PC-3 (cell line): ENCODE data around the gene VPS13A.

Experiments used
- EZH2 ChIP-seq: fragments of 300-600 bp; sonication (generic); IDR thresholded peaks from one replicate; pipeline ENCODE4 v1.6.1; 2017; ENCODE audit warnings: antibody characterized with exemption, mild to moderate bottlenecking, low read length; ENCODE audit not compliant: unreplicated experiment
- EZH2phosphoT487 ChIP-seq: fragments of 300-600 bp; sonication (generic); IDR thresholded peaks from 2 replicates; pipeline ENCODE4 v1.6.1; 2018; ENCODE audit warnings: mild to moderate bottlenecking, antibody characterized with exemption, low read length, borderline replicate concordance
- TF ChIP-seq, protein P1 (sequence below): fragments of 300-600 bp; sonication (generic); conservative IDR thresholded peaks from 2 replicates; pipeline ENCODE4 v1.5.1; 2017; ENCODE audit warnings: antibody characterized with exemption, low read depth, mild to moderate bottlenecking, low read length

DNA sequence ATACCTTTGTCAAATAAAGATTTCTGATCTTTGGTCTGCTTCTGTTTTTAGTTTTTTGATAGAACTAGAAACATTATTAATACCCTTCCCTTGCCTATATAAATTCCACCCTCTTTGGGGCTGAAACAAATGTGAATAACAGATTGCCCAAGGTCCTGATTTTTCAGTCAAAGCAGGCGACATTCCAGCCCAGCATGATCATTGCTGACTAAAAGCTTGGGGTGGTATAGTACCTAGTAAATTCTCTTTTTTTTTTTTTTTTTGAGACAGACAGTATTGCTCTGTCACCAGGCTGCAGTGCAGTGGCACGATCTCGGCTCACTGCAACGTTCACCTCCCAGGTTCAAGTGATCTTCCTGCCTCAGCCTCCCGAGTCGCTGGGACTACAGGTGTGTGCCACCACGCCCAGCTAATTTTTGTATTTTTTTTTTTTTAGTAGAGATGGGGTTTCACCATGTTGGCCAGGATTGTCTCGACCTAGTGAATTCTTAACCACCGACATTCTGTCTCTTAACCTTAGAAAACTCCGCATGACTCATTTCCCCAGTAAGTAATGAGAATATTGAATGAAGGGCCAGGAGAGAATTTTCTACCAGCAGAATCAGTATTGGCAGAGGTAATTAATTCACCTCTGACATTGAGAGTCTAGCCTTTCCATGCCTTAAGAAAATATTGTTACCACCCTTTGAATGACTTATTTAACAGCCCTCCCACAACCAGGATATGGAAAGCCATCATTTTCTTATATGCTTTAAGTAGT, 244.4 kb downstream of the VPS13A start:
- TF ChIP-seq, protein P1, sequence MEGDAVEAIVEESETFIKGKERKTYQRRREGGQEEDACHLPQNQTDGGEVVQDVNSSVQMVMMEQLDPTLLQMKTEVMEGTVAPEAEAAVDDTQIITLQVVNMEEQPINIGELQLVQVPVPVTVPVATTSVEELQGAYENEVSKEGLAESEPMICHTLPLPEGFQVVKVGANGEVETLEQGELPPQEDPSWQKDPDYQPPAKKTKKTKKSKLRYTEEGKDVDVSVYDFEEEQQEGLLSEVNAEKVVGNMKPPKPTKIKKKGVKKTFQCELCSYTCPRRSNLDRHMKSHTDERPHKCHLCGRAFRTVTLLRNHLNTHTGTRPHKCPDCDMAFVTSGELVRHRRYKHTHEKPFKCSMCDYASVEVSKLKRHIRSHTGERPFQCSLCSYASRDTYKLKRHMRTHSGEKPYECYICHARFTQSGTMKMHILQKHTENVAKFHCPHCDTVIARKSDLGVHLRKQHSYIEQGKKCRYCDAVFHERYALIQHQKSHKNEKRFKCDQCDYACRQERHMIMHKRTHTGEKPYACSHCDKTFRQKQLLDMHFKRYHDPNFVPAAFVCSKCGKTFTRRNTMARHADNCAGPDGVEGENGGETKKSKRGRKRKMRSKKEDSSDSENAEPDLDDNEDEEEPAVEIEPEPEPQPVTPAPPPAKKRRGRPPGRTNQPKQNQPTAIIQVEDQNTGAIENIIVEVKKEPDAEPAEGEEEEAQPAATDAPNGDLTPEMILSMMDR, result no peak
- TF ChIP-seq EZH2phosphoT487, result no peak
- TF ChIP-seq EZH2, result no peak
